Colonic mucosa (tissue), 2 donors: Measurements from ENCODE around the gene TANGO6. TPM values are rescaled to one million over a fixed set of nuclear protein-coding genes. Genes with fewer than 3 reads are reported as not detected.

ENCODE experiments used
- total RNA-seq, 2 donors: library from RNA; stranded (reverse); fragmentation: NEBNext Ultra II Directional in 1 of 2; extraction: Animal tissue kit (Norgen Biotek cat#: 25700) in 1 of 2; gene quantifications; one replicate each; pipeline ENCODE4 v1.2.1, GENCODE V29; 2021
- donor health status: DM: no; HTN: no; CAD: no.
- donor health status: DM: no; HTN: no; CAD: no.

TANGO6 gene
- total RNA-seq, 2 donors from 2014 or later = 6.6 to 10.1 TPM

Other genes starting within 250 kb of the TANGO6 start
- 1 to 10 TPM; 3.6 to 3.9 TPM for gene CDH3, start 198.2 kb upstream of the TANGO6 start, total RNA-seq
- gene CDH1, start 106.2 kb upstream of the TANGO6 start, total RNA-seq = 100 to 1,000 TPM; 494 to 519 TPM